Lower leg skin (tissue), 3 donors: ENCODE data around the gene ADCYAP1R1.

ENCODE experiments used
- CTCF ChIP-seq, 3 donors: fragments of 450-650 bp; IDR thresholded peaks; one replicate each; pipeline ENCODE4 v1.5.1; 2016; ENCODE audit warnings: antibody characterized with exemption in 3 of 3, mild to moderate bottlenecking in 3 of 3, moderate library complexity in 2 of 3
- POLR2A ChIP-seq, 2 donors: fragments of 450-650 bp; IDR thresholded peaks; one replicate each; pipeline ENCODE4 v1.6.1; 2016 to 2017; ENCODE audit warnings: antibody characterized with exemption in 2 of 2, mild to moderate bottlenecking in 1 of 2, moderate library complexity in 1 of 2

DNA sequence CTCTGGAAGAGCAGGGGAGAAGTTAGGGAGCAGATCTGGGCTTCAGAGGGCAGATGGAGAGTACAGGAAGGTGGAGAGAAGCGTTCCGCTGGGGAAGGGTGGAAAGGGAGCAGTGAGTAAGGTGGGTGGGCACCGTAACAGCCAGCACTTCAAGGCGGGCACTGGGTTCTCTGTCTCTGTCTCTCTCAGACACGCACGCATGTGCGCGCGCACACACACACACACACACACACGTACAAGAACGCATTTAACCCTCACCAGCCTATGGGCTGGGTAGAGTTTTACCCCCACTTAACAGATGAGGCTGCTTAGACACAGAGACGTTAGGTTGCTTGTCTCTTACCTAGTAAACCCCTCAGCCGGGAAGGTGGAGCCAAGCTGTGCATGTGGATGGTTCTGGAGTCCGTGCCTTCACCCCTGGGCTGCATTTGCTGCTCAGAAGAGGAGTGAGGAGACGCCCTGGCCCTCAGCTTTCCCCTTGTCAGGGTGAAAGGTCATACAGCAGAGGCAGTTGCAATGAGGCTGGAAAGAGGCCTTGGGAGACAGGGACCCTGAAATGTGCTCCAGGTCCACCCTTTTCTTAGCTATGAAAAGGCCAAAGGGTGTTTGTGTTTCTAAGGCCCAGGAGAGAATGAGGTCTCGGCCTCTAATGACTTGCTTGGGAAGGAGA lies 16.0 kb downstream of the ADCYAP1R1 start:
- TF ChIP-seq CTCF (IDR thresholded peaks at IDR 0.05) (no peak), POLR2A (IDR thresholded peaks at IDR 0.05) (no peak)
